GM21515 (cell line): ENCODE measurements around the gene PBRM1.

Experiments
- ATAC-seq: cut with Tn5 transposase; IDR thresholded peaks from one replicate; pipeline ENCODE4 v1.9.1; 2021; ENCODE audit not compliant: unreplicated experiment

The PBRM1 gene

DNA sequence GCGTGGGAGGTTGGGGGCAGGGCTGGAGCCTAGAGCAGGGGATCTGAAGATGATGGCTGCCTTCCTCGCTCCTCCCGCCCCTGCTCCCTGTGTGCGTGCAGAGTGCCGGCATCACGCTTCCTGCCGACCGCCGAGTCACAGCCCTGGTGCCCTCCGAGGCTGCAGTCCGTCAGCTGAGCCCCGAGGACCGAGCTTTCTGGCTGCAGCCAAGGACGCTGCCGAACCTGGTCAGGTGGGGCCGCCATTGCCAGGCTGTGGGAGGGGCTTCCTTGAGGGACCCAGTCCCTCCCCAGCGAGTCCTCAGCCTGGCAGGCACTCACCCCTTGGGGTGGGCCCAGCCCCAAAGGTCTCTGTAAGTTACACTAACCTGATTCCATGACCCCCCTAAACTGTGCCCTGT is 173.0 kb downstream of the PBRM1 start:
- ATAC-seq, result no peak

DNA sequence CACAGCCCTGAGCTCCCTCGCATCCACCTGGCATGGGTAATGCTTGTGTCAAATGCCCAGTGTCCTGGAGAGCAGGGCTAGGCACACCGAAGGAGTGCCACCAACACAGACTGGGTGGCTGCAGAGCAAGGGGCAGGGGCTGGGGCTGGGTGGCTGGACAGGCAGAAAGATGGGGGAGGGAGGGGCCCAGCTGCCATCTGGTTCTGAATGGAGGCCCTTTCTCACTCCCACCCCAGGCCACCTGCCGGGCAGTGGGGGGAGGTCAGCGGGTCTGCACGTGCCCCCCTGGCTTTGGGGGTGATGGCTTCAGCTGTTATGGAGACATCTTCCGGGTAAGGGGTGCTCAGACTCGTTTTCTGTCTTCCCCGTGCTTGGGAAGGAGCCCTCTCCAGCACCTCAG is 173.6 kb downstream of the PBRM1 start:
- ATAC-seq, result no peak

DNA sequence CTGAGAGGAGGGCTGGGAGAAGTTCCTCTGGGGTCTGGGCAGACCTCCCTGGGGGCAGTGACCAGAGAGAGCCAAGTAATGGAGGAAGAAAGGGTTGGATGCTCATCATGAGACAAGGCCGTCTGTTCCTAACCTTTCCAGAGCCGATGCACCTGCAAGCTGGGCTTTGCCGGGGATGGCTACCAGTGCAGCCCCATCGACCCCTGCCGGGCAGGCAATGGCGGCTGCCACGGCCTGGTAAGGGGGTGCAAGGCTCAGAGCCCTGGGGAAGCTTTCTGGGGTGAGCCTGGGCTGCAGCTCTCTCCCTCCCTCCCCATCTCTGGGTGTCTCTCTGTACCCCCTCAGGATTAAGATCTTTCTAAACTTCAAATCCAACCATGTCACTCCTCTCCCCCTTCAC is 174.2 kb downstream of the PBRM1 start:
- ATAC-seq, result no peak

DNA sequence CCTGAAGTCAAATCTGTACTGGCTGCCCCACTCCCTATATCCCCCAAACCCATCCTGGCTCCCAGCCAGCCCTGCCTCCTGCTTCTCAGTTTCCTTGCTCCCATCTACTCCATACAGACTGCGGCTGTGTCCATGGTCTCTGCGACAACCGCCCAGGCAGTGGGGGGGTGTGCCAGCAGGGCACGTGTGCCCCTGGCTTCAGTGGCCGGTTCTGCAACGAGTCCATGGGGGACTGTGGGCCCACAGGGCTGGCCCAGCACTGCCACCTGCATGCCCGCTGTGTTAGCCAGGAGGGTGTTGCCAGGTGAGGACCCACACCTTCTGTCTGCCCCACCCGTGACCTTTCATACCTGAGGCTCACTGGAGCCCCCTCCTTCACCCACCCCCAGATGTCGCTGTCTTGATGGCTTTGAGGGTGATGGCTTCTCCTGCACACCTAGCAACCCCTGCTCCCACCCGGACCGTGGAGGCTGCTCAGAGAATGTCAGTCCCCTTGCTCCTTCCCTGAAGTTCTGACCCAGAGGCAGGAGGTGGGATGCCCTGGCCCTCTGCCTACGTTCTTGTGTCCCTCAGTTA is 175.9 kb downstream of the PBRM1 start:
- ATAC-seq, result no peak

DNA sequence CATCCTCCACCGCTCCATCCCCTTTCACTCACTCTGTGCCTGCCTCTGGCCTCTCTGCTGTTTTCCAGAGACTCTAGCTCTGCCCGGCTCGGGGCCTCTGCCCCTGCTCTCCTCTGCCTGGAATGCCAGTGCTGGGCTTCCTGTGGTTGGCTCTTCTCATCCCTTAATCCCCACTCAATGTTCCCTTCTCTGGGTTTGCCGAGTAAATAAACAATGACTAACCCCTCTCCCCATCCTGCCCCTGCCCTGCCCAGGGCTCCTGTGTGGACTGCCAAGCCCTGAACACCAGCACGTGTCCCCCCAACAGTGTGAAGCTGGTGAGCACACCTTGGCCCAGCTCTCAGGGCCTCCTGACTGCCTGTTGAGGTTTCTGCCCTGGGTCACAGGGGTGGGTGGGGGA is 178.4 kb downstream of the PBRM1 start:
- no peak for ATAC-seq

DNA sequence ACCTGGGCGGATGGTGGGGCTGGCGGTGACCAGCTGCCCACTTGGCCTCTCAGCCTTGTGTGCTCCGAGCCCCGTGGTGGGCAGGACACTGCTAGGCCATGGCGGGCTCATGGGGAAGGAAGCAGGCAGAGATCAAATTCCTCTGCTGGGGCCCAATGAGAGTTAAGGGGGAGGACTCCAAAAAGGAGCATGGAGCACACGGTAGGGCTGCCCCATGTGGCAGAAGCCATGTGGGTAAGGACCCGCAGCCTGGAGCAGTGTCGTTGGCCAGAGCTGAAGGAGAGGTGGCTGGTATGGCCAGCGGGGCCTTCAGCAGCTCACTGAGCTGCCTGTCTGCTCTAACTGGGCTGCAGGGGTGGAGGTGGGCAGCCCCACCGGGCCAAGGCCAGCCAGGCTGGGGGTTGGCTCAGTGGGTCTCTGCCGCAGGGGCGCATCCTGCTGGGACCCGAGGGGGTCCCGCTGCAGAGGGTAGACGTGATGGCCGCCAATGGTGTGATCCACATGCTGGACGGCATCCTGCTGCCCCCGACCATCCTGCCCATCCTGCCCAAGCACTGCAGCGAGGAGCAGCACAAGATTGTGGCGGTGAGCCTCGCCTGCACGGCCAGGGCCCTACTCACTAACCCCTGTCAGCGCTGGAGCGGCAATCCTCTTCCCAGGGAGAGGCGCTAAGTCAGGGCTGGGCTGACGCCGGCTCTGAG is 179.3 kb downstream of the PBRM1 start:
- no peak for ATAC-seq

GRCh38 chr3:52504977-52505376 is 180.7 kb downstream of the PBRM1 start:
- no peak for ATAC-seq

GRCh38 chr3:52503788-52504424 is 181.8 kb downstream of the PBRM1 start:
- no peak for ATAC-seq

- no peak for ATAC-seq
These were observed 182.8 kb downstream of the PBRM1 start for GRCh38 chr3:52502808-52503350.

GRCh38 chr3:52502001-52502400 is 183.7 kb downstream of the PBRM1 start:
- no peak for ATAC-seq

DNA sequence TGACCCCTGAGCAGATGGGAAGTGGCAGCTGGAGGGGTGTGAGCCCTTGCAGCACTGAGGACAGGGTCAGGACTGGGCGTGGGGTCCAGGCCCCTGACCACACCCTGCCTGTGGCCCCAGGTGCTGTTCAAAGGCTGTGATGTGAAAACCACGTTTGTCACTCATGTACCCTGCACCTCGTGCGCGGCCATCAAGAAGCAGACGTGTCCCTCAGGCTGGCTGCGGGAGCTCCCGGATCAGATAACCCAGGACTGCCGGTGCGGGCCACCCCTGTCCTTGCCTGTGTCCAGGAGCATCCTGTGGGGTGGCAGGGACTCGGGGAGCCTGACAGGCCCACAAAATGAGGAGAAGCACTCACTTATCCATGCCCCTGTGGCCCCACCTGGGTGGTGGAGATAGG is 184.7 kb downstream of the PBRM1 start:
- ATAC-seq, result no peak

DNA sequence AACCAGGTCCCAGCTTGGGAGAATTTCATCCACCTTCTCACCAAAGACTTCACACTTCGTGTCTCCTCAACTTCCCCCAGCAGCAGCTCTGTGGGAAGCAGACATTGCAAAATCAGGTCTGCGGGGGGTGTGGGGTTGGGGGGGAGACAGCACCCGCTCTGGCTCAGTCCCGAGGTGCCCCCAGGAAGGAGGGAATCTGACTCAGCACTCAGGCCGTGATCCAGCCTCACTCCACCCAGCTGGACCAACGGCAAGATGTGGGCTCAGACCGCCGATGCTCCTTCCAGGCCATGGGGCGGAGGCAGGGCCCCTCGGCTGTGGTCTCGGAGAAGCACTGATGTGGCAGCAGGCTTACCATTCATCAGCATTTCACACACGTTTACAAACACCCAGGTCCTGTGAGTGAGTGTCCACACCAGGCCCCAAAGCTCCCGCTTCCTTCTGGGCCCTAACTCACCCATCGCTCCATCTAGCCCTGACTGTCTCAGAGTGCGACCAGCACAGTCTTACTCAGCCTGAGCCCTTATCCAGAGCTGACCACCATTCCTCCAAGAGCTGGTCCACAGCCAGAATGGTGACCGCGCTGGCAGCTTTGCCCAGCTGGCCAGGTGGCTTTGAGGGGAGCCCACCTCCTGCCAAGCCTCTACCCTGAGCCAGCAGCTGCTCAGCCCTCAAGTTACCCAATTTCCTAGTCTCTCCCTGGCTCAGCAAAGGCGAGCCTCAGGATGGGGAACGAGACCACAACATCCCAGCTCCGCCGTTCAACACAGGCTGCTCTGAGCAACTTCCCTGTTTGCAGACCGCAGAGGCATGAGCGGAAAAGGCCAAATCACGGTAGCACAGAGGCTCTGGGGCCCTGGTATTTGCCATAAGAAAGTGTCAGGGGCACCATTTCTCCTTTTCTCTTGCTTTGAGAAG is 187.3 kb downstream of the PBRM1 start:
- ATAC-seq, result no peak

- no peak for ATAC-seq
These were observed 189.7 kb downstream of the PBRM1 start for GRCh38 chr3:52495777-52496602.
